Activated CD8-positive, alpha-beta T cell treated with anti-CD3 and anti-CD28 coated beads for 36 hours (primary cell): ENCODE measurements around the gene SRP54. TPM values are rescaled to one million over a fixed set of nuclear protein-coding genes. Genes with fewer than 3 reads are reported as not detected.

Experiments used
- ATAC-seq: fragments of 200-7000 bp; cut with Tn5 transposase; one replicate; pipeline ENCODE4 v1.10.0; 2021; ENCODE audit warnings: mild to moderate bottlenecking, moderate library complexity
- CTCF ChIA-PET: fragments of 350-600 bp; sonication (Branson Sonifier 250); formaldehyde crosslinking; loops from one replicate; lab custom pipeline; 2021; ENCODE audit warnings: antibody characterized with exemption; lab: Charles Lee
- POLR2A ChIA-PET: fragments of 350-600 bp; sonication (Branson Sonifier 250); formaldehyde crosslinking; loops from one replicate; lab custom pipeline; 2021; ENCODE audit warnings: antibody characterized with exemption; lab: Charles Lee
- DNase-seq: peaks from one replicate; pipeline ENCODE4 v3.0.0-alpha.2; 2020
- H3K27ac Mint-ChIP-seq: one replicate; pipeline ENCODE4 v1.8.0; 2021; ENCODE audit warnings: mild to moderate bottlenecking, mixed read lengths
- H3K27me3 Mint-ChIP-seq: one replicate; pipeline ENCODE4 v1.8.0; 2021; ENCODE audit warnings: mixed read lengths
- H3K36me3 Mint-ChIP-seq: one replicate; pipeline ENCODE4 v1.8.0; 2021; ENCODE audit warnings: low read depth, mixed read lengths
- H3K4me1 Mint-ChIP-seq: one replicate; pipeline ENCODE4 v1.8.0; 2021; ENCODE audit warnings: low read depth, mixed read lengths
- H3K4me3 Mint-ChIP-seq: one replicate; pipeline ENCODE4 v1.8.0; 2021; ENCODE audit warnings: mild to moderate bottlenecking, moderate library complexity, mixed read lengths
- H3K9me3 Mint-ChIP-seq: one replicate; pipeline ENCODE4 v1.8.0; 2021; ENCODE audit warnings: mixed read lengths
- intact Hi-C: fragments of 100-400 bp; cut with micrococcal nuclease; formaldehyde crosslinking; loops from one replicate; pipeline ENCODE4 v1.10.0; 2022
- total RNA-seq, 2 experiments: library from RNA; stranded (reverse); gene quantifications; one replicate each; pipeline ENCODE4 v1.2.3, GENCODE V29; 2021
- TF ChIP-seq, protein P1 (sequence below): fragments of 200-600 bp; IDR thresholded peaks from one replicate; pipeline ENCODE4 v1.8.0; 2022; ENCODE audit warnings: antibody characterized with exemption, mild to moderate bottlenecking

Gene SRP54
- total RNA-seq, 2 experiments from 2014 or later = 79.6 to 79.8 TPM

DNA sequence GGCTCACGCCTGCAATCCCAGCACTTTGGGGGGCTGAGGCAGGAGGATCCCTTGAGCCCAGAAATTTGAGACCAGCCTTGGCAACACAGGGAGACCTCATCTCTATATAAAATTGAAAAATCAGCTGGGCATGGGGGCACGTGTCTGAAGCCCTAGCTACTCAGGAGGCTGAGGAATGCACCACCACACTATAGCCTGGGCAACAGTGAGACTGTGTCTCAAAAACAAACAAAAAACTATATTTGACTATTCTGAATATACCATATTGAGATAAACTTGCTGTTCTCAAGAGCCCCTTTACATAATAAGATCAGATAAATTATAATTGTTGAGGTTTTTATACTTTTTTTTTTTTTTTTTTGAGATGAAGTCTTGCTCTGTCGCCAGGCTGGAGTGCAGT is 44.9 kb upstream of the SRP54 start:
- Mint-ChIP-seq H3K27ac (peak overlapping the region; percentile 67), H3K27me3 (no peaks in the 10 kb centered on the region), H3K9me3 (peaks cover 7% of the 10 kb centered on the region), H3K4me3 (no peak overlapping the region), H3K4me1 (peaks cover 24% of the 10 kb centered on the region), H3K36me3 (peaks cover 19% of the 10 kb centered on the region)
- CTCF ChIA-PET = no interaction called here
- POLR2A ChIA-PET = no interaction called here
- no peak for DNase-seq
- no peak for ATAC-seq
- TF ChIP-seq, protein P1, sequence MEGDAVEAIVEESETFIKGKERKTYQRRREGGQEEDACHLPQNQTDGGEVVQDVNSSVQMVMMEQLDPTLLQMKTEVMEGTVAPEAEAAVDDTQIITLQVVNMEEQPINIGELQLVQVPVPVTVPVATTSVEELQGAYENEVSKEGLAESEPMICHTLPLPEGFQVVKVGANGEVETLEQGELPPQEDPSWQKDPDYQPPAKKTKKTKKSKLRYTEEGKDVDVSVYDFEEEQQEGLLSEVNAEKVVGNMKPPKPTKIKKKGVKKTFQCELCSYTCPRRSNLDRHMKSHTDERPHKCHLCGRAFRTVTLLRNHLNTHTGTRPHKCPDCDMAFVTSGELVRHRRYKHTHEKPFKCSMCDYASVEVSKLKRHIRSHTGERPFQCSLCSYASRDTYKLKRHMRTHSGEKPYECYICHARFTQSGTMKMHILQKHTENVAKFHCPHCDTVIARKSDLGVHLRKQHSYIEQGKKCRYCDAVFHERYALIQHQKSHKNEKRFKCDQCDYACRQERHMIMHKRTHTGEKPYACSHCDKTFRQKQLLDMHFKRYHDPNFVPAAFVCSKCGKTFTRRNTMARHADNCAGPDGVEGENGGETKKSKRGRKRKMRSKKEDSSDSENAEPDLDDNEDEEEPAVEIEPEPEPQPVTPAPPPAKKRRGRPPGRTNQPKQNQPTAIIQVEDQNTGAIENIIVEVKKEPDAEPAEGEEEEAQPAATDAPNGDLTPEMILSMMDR = no peak
- intact Hi-C loops = no loop called here

DNA sequence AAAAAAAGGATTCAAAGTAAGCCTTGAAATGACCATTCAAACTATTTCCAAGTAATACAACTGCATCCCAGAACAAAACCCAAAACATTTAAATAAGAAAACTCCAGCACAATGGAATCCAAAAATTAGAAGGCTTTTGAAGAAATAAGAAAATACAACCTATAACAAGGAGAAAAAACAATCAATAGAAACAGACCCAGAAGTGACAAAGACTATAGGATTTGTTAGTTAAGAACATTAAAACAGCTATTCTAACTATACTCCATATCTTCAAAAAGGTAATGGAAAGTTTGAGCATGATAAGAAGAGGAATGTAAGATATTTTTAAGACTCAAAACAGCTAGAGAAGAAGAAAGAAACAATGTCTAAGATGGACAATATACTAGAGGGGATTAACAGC is 39.3 kb upstream of the SRP54 start:
- TF ChIP-seq, protein P1 = no peak
- Mint-ChIP-seq H3K36me3 (peaks cover 29% of the 10 kb centered on the region), H3K27me3 (no peaks in the 10 kb centered on the region), H3K9me3 (peaks cover 9% of the 10 kb centered on the region), H3K4me3 (no peak overlapping the region), H3K4me1 (no peaks in the 10 kb centered on the region), H3K27ac (peak overlapping the region; percentile 30)
- no peak for DNase-seq
- CTCF ChIA-PET = no interaction called here
- POLR2A ChIA-PET = no interaction called here
- no peak for ATAC-seq
- intact Hi-C loops = no loop called here

DNA sequence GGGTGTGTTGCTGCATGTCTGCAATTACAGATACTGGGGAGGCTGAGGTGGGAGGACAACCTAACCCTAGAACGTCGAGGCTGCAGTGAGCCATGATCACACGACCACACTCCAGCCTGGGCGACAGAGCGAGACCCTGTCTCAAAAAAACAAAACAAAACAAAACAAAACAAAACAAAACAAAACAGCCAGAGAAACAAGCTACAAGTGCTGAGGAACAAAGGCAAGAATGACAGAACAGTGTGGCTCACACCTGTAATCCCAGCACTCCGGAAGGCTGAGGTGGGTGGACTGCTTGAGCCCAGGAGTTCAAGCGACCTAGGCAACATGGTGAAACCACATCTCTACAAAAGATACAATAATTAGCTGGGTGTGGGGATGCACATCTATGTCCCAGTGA is 38.0 kb upstream of the SRP54 start:
- Mint-ChIP-seq H3K27me3 (no peaks in the 10 kb centered on the region), H3K36me3 (peaks cover 30% of the 10 kb centered on the region), H3K4me1 (no peaks in the 10 kb centered on the region), H3K9me3 (peaks cover 9% of the 10 kb centered on the region), H3K27ac (no peak overlapping the region), H3K4me3 (no peak overlapping the region)
- no peak for DNase-seq
- POLR2A ChIA-PET = no interaction called here
- ATAC-seq = no peak
- intact Hi-C loops = no loop called here
- CTCF ChIA-PET = interaction anchor here (1.4 kb wide), 1 partner anchor 11 kb away, joined by 4 read pairs; no protein-coding TSS in a partner anchor
- TF ChIP-seq, protein P1 = no peak

DNA sequence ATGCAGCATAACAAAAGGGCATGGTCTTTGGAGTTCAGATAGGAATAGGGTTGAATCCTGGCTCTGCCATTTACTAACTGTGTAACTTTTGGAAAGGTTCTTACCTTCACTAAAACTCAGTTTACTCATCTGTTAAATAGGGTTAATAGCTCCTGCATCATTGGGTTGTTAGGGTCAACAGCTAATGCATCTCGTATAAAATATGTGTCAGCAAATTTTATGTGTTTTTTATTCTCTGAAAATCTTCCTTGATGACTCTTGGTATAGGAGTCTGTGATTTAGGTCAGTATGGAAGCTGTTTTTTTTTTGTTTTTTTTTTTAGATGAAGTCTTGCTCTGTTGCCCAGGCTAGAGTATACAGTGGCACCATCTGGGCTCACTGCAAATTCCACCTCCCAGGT is 36.1 kb upstream of the SRP54 start:
- ATAC-seq = no peak
- Mint-ChIP-seq H3K4me1 (no peaks in the 10 kb centered on the region), H3K27ac (no peak overlapping the region), H3K9me3 (peaks cover 9% of the 10 kb centered on the region), H3K36me3 (peaks cover 32% of the 10 kb centered on the region), H3K27me3 (no peaks in the 10 kb centered on the region), H3K4me3 (no peak overlapping the region)
- CTCF ChIA-PET = interaction anchor here (0.6 to 0.8 kb wide), 3 partner anchors 12 to 261 kb away, joined by 3 read pairs; no protein-coding TSS in a partner anchor
- intact Hi-C loops = no loop called here
- TF ChIP-seq, protein P1 = no peak
- POLR2A ChIA-PET = interaction anchor here (0.6 kb wide), 1 partner anchor 99 kb away, joined by 4 read pairs; no protein-coding TSS in a partner anchor
- DNase-seq = no peak

DNA sequence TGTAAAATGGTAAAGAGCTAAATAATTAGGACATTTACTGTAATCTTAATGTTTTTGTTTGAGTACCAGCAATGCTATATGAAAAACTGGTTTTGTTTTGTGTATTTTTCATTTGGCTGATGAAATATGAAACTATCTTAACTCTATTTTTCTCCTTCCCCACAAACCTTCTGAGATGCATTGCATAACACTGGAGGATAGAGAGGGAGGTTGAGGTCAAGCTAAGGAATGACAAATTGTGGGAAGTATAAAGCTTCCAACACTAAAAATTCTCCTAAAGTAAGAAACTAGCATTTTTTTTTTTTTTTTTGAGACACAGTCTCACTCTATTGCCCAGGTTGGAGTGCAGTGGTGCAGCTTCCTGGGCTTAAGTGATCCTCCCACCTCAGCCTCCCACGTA is 31.5 kb upstream of the SRP54 start:
- H3K27ac Mint-ChIP-seq = no peak overlapping the region
- ChIA-PET CTCF (interaction anchor here (1.5 kb wide), 1 partner anchor 11 kb away, joined by 3 read pairs; no protein-coding TSS in a partner anchor), POLR2A (no interaction called here)
- DNase-seq (no peak), ATAC-seq (no peak)
- H3K36me3 Mint-ChIP-seq = peaks cover 13% of the 10 kb centered on the region
- TF ChIP-seq, protein P1 = no peak
- no peaks in the 10 kb centered on the region for H3K9me3 Mint-ChIP-seq
- H3K27me3 Mint-ChIP-seq = no peaks in the 10 kb centered on the region
- no peak overlapping the region for H3K4me3 Mint-ChIP-seq
- intact Hi-C loops = no loop called here
- H3K4me1 Mint-ChIP-seq = no peaks in the 10 kb centered on the region
